Osteocyte (in vitro differentiated cells): Measurements from ENCODE around the gene CTCF. TPM values are rescaled to one million over a fixed set of nuclear protein-coding genes. Genes with fewer than 3 reads are reported as not detected.

Experiments used
- DNase-seq: peaks from one replicate; pipeline ENCODE4 v3.0.0; 2021; ENCODE audit warnings: mixed read lengths; ENCODE audit not compliant: unreplicated experiment; ENCODE audit errors: extremely low spot score
- H3K27ac Mint-ChIP-seq: one replicate; pipeline ENCODE4 v1.8.0; 2021; ENCODE audit warnings: mild to moderate bottlenecking, mixed read lengths; ENCODE audit not compliant: unreplicated experiment
- H3K27me3 Mint-ChIP-seq: one replicate; pipeline ENCODE4 v1.8.0; 2021; ENCODE audit warnings: mixed read lengths; ENCODE audit not compliant: unreplicated experiment
- H3K36me3 Mint-ChIP-seq: one replicate; pipeline ENCODE4 v1.8.0; 2021; ENCODE audit warnings: mixed read lengths; ENCODE audit not compliant: unreplicated experiment
- H3K4me1 Mint-ChIP-seq: one replicate; pipeline ENCODE4 v1.8.0; 2021; ENCODE audit warnings: mixed read lengths; ENCODE audit not compliant: unreplicated experiment
- H3K4me3 Mint-ChIP-seq: one replicate; pipeline ENCODE4 v1.8.0; 2021; ENCODE audit warnings: mild to moderate bottlenecking, moderate library complexity, mixed read lengths; ENCODE audit not compliant: unreplicated experiment
- H3K9me3 Mint-ChIP-seq: one replicate; pipeline ENCODE4 v1.8.0; 2021; ENCODE audit warnings: mixed read lengths; ENCODE audit not compliant: unreplicated experiment
- total RNA-seq: library from RNA; stranded (reverse); gene quantifications from 2 replicates; pipeline ENCODE4 v1.2.1, GENCODE V29; 2021
- TF ChIP-seq, protein P1 (sequence below): fragments of 200-600 bp; sonication (generic); IDR thresholded peaks from 2 replicates; pipeline ENCODE4 v1.5.0; 2021; ENCODE audit warnings: antibody characterized with exemption, mild to moderate bottlenecking, moderate library complexity

CTCF gene
- total RNA-seq, 1 donor from 2014 or later: 43.2 TPM

DNA sequence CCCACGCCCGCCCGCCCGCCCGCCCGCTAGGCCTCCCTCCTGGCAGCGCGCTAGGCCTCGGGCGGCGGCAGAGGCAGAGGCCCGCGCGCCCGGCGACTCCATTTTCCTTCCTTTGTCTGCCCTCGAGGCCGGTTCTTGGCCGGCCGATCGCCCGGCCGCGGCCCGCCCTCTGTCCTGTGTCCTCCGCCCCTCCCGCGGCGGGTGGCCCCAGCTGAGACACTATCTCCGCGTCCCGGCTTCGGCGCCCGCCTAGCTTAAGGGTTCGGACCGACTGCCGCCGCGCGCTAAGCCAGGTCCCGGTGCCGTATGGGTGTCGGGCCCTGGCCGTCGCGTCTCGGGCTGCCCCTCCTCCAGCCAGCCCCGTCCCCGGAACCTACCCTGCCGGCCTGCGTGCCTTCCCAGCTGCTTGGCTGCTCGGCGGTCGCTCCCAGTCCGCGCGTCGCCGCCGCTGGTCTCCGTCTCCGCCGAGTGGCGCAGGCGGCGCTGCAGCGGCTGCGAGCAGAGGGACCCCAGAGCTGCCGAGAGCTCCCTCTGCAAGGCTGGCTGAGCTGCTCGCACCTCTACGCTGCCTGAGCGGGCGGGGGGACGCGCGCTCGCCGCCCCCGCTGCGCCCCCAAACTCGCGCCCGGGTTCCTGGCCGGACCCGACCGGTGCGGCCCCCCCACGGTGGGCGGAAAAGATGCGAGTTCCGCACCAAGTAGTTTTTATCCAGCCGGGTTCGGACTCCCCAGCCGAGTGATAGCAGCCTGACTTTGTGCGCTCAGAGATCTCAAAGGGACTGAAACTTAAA, 787 bp downstream of the CTCF start:
- DNase-seq: peak; percentile 89

DNA sequence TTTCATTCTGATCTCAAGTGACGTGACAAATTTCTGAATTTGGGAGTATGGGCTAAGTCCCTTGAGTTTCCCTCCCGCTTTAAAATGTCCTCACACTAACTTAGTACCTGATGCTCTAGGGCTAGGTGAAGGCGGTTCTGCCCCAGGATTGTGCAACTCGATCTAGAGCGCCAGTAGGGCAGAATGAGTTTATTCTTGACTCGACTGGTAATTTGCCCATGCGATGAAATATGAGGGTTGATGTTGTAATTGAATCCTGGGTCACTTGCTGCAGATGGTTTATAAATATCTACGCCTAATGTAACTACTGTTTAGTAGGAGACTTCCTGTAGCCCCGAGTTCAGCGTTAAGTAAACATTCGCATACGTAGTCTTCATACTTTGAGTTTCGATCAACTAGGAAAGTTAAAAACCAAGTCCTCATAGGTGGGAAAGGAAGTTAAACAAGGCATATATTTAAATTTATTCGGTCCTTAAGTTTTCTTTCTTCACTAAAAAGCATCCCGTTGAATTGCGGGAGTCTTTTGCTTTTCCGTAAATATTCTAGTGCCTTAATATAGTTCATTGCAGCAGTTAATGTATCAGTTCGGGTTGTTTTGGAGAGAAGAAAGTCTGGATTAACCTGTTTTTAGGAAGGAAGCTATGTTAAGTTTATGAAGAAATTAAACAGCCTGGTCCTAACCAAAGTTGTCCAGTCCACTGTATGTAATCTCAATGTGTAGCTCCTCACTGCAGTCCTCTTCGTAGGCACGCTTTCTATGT, 1.6 kb downstream of the CTCF start:
- peaks cover 27% of the 10 kb centered on the region for H3K4me1 Mint-ChIP-seq
- H3K27ac Mint-ChIP-seq: peak overlapping the region; percentile 89
- H3K27me3 Mint-ChIP-seq: no peaks in the 10 kb centered on the region
- no peak for DNase-seq
- H3K4me3 Mint-ChIP-seq: peak overlapping the region; percentile 84
- TF ChIP-seq, protein P1, sequence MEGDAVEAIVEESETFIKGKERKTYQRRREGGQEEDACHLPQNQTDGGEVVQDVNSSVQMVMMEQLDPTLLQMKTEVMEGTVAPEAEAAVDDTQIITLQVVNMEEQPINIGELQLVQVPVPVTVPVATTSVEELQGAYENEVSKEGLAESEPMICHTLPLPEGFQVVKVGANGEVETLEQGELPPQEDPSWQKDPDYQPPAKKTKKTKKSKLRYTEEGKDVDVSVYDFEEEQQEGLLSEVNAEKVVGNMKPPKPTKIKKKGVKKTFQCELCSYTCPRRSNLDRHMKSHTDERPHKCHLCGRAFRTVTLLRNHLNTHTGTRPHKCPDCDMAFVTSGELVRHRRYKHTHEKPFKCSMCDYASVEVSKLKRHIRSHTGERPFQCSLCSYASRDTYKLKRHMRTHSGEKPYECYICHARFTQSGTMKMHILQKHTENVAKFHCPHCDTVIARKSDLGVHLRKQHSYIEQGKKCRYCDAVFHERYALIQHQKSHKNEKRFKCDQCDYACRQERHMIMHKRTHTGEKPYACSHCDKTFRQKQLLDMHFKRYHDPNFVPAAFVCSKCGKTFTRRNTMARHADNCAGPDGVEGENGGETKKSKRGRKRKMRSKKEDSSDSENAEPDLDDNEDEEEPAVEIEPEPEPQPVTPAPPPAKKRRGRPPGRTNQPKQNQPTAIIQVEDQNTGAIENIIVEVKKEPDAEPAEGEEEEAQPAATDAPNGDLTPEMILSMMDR: no peak
- no peaks in the 10 kb centered on the region for H3K9me3 Mint-ChIP-seq
- no peaks in the 10 kb centered on the region for H3K36me3 Mint-ChIP-seq

More for the DNA sequence above, 787 bp downstream of the CTCF start:
- Mint-ChIP-seq H3K27me3 (no peaks in the 10 kb centered on the region), H3K4me3 (peak overlapping the region; percentile 84), H3K36me3 (no peaks in the 10 kb centered on the region), H3K27ac (peak overlapping the region; percentile 89), H3K4me1 (peaks cover 27% of the 10 kb centered on the region), H3K9me3 (no peaks in the 10 kb centered on the region)
- TF ChIP-seq, protein P1: peak; percentile 33

DNA sequence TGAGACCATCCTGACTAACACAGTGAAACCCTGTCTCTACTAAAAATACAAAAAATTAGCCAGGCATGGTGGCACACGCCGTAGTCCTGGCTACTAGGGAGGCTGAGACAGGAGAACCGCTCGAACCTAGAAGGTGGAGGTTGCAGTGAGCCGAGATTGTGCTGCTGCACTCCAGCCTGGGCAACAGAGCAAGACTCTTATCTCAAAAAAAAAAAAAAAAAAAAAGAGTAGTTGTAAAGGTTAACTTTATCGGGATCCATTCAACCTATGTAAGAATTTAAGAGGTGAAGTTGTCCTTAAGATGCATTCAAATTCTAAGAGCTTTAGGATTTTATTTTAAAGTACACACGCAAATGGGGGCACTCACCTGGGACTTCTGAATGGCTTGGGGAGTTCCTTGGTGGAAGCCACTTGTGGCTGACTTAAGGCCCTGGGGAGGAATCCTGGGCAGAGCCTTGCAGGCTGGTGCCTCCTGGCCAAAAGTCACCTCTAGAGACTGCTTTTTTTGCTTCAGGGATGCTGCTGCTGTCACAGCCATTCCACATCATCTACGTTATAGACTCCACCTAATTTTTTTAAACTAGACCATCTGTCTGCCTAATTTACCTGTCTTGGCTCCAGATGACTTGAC, 3.3 kb downstream of the CTCF start:
- DNase-seq: no peak
- H3K27me3 Mint-ChIP-seq: no peaks in the 10 kb centered on the region
- TF ChIP-seq, protein P1: no peak
- no peak overlapping the region for H3K27ac Mint-ChIP-seq
- no peak overlapping the region for H3K4me3 Mint-ChIP-seq
- no peaks in the 10 kb centered on the region for H3K36me3 Mint-ChIP-seq
- H3K9me3 Mint-ChIP-seq: no peaks in the 10 kb centered on the region
- peaks cover 28% of the 10 kb centered on the region for H3K4me1 Mint-ChIP-seq

DNA sequence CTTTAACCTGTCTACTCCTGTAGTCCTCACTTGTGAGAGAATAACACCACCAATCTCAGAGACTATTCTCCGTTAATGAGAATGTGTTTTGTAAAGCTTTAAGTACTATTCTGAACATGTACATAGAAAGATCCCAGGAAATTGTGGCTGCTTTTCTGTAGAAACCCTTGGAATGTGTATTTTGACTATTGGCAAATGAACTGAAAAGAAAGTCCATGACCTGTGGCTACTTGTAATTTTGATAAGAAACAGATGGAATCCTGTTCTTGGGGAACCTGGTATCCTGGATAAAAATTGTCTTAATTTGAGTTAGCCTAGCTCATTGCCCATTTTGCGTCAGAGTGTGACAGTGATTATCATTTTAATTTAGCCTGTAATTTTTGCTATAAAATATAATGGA, 9.1 kb downstream of the CTCF start:
- no peak for DNase-seq
- no peak overlapping the region for H3K4me3 Mint-ChIP-seq

More for the DNA sequence above, 9.1 kb downstream of the CTCF start:
- no peaks in the 10 kb centered on the region for H3K27me3 Mint-ChIP-seq
- peaks cover 29% of the 10 kb centered on the region for H3K4me1 Mint-ChIP-seq
- peaks cover 2% of the 10 kb centered on the region for H3K36me3 Mint-ChIP-seq
- H3K9me3 Mint-ChIP-seq: no peaks in the 10 kb centered on the region
- peak overlapping the region; percentile 81 for H3K27ac Mint-ChIP-seq
- TF ChIP-seq, protein P1: no peak
